HFFc6 (cell line): Measurements from ENCODE around the gene MBOAT1. TPM values are rescaled to one million over a fixed set of nuclear protein-coding genes. Genes with fewer than 3 reads are reported as not detected.

ENCODE experiments used
- DNase-seq: peaks from one replicate; pipeline ENCODE4 v3.0.0-alpha.2; 2018
- H3K27ac Mint-ChIP-seq: 2 replicates; pipeline ENCODE4 v1.8.0; 2020; ENCODE audit warnings: mild to moderate bottlenecking, mixed read lengths
- H3K27me3 Mint-ChIP-seq: 2 replicates; pipeline ENCODE4 v1.8.0; 2021; ENCODE audit warnings: mild to moderate bottlenecking, moderate library complexity, mixed read lengths; ENCODE audit not compliant: insufficient read depth
- H3K36me3 Mint-ChIP-seq: 2 replicates; pipeline ENCODE4 v1.8.0; 2021; ENCODE audit warnings: low read depth, mixed read lengths
- H3K4me1 Mint-ChIP-seq: 2 replicates; pipeline ENCODE4 v1.8.0; 2020; ENCODE audit warnings: low read depth, mixed read lengths
- H3K4me3 Mint-ChIP-seq: 2 replicates; pipeline ENCODE4 v1.8.0; 2020; ENCODE audit warnings: mild to moderate bottlenecking, moderate library complexity, mixed read lengths
- H3K9me3 Mint-ChIP-seq: 2 replicates; pipeline ENCODE4 v1.8.0; 2020; ENCODE audit warnings: mild to moderate bottlenecking, mixed read lengths
- total RNA-seq, 6 experiments: library from RNA; stranded (reverse); fragmentation: NEBNext Ultra II Directional; extraction: Animal tissue kit (Norgen Biotek cat#: 25700); gene quantifications; 2 replicates in 1 of 6; 3 replicates in 5 of 6; pipeline ENCODE4 v1.2.3, GENCODE V29; 2021
- TF ChIP-seq, protein P1 (sequence below): fragments of 200-600 bp; sonication (generic); IDR thresholded peaks from 2 replicates; pipeline ENCODE4 v1.5.0; 2021; ENCODE audit warnings: antibody characterized with exemption, mild to moderate bottlenecking

Gene MBOAT1
- total RNA-seq, 6 experiments from 2014 or later: 5.4 to 7.7 (median 6.1) TPM

DNA sequence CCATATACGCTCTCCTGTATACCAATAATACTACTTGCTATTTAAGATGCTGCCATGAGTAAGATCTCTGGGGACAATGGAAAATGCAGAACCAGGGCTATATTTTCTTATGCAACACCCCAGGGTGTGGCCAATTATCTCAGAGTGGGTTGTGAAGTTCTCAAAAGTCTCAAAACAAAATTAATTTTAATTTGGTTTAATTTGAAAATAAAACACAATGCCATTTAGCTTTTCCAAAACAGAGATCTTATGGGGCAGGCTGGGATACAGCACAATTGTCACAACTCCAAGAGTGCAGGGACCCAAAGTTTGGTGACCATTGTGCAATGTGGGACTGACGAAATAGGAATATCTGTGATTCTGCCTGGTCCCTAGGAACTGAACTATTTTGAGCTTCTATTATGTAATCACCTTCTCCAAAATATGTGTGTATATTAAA, 43.1 kb downstream of the MBOAT1 start:
- Mint-ChIP-seq H3K4me1 (no peaks in the 10 kb centered on the region), H3K27me3 (no peaks in the 10 kb centered on the region; the same call in 1 of the 2 replicates), H3K4me3 (no peak overlapping the region), H3K36me3 (no peaks in the 10 kb centered on the region), H3K27ac (no peak overlapping the region), H3K9me3 (no peaks in the 10 kb centered on the region)
- no peak for DNase-seq
- TF ChIP-seq, protein P1, sequence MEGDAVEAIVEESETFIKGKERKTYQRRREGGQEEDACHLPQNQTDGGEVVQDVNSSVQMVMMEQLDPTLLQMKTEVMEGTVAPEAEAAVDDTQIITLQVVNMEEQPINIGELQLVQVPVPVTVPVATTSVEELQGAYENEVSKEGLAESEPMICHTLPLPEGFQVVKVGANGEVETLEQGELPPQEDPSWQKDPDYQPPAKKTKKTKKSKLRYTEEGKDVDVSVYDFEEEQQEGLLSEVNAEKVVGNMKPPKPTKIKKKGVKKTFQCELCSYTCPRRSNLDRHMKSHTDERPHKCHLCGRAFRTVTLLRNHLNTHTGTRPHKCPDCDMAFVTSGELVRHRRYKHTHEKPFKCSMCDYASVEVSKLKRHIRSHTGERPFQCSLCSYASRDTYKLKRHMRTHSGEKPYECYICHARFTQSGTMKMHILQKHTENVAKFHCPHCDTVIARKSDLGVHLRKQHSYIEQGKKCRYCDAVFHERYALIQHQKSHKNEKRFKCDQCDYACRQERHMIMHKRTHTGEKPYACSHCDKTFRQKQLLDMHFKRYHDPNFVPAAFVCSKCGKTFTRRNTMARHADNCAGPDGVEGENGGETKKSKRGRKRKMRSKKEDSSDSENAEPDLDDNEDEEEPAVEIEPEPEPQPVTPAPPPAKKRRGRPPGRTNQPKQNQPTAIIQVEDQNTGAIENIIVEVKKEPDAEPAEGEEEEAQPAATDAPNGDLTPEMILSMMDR: no peak

DNA sequence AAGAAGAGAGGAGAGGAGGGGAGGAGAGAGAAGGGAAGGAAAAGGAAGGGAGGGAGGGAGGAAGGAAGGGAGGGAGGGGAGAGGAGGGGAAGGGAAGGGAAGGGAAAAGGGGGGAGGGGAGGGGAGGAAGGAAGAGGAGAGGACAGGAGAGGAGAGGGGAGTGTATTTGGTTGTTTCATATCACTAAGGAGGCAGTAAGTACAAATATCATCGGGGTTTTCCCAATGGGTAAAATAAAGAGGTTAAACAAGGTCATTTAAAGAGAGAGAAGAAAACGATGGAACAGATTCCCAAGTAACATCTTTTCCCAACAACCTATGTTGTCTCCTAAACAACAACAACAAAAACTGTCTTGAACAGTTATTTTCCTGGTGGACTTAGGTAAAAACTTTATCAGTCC, 43.6 kb downstream of the MBOAT1 start:
- no peaks in the 10 kb centered on the region for H3K9me3 Mint-ChIP-seq
- no peak overlapping the region for H3K27ac Mint-ChIP-seq
- TF ChIP-seq, protein P1: no peak
- DNase-seq: no peak
- no peak overlapping the region for H3K4me3 Mint-ChIP-seq
- H3K4me1 Mint-ChIP-seq: no peaks in the 10 kb centered on the region
- no peaks in the 10 kb centered on the region; the same call in 1 of the 2 replicates for H3K27me3 Mint-ChIP-seq
- H3K36me3 Mint-ChIP-seq: no peaks in the 10 kb centered on the region

DNA sequence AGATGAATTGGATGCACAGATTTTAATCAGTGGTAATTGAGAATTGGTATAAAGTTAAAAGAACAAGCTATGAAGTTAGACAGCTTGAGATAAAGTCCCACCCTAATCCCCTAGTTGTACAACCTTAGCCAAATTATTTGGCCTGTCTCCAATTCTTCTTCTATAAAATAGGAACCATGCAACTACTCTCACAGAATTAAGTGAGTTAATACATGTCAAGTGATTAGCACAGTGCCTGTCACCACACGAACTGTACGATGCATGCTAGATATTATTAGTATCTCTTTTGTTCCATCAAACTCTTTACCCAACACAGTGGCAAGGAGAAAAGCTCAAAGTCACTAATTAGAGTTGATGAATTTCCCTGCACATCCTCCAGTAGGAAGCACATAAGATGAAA, 44.7 kb downstream of the MBOAT1 start:
- TF ChIP-seq, protein P1: no peak
- H3K27ac Mint-ChIP-seq: no peak overlapping the region
- no peaks in the 10 kb centered on the region for H3K9me3 Mint-ChIP-seq
- H3K4me1 Mint-ChIP-seq: no peaks in the 10 kb centered on the region
- H3K27me3 Mint-ChIP-seq: no peaks in the 10 kb centered on the region; the same call in 1 of the 2 replicates
- no peak for DNase-seq
- no peaks in the 10 kb centered on the region for H3K36me3 Mint-ChIP-seq
- no peak overlapping the region for H3K4me3 Mint-ChIP-seq

DNA sequence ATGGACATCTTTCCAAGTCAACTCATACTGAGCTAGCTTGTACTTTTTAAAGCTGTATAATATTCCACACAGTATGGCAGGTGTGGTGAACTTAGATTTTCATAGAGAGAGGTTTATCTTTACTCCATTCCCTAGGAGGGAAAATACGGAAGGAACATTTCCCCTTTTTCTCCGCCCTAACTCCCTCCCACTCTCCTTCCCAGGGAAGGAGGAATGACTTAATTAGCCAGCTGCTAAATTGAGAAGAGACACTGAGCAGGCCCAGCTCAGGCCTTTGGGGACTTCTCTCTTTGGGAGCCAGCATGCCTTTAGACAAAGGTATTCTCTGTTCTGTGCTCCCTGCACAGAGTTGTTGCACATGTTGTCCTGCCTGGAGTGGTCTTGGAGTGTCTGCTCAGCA, 46.1 kb downstream of the MBOAT1 start:
- Mint-ChIP-seq H3K4me3 (no peak overlapping the region), H3K4me1 (no peaks in the 10 kb centered on the region), H3K36me3 (no peaks in the 10 kb centered on the region), H3K27me3 (no peaks in the 10 kb centered on the region; the same call in 1 of the 2 replicates), H3K9me3 (no peaks in the 10 kb centered on the region), H3K27ac (no peak overlapping the region)
- DNase-seq: no peak
- TF ChIP-seq, protein P1: no peak

DNA sequence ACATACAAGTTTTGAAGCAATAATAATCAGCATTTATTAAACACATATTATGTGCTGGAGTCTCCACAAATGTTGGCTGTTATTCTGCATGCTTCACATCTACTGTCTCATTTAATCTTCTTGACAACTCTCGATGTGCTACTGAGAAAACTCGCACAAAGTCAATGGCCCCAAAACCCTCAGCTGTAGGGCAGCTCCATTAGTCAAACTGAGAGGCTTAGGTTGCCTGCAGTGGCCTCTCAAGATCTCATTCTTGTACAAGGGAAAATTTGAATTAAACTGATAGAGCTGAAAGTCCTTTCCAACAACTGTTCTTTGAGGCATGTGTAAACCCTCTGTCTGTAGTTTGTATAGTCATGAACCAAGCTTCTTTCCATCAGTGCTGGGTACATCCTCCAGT, 49.8 kb downstream of the MBOAT1 start:
- Mint-ChIP-seq H3K27ac (no peak overlapping the region), H3K9me3 (no peaks in the 10 kb centered on the region), H3K27me3 (no peaks in the 10 kb centered on the region; the same call in 1 of the 2 replicates), H3K4me3 (no peak overlapping the region), H3K4me1 (peaks cover 20% of the 10 kb centered on the region), H3K36me3 (no peaks in the 10 kb centered on the region)
- TF ChIP-seq, protein P1: no peak
- DNase-seq: no peak
